ENCODE data around the gene CRYBA2.

GRCh38 chr2:219020604-219021365 lies 27.6 kb upstream of the CRYBA2 start:
- no peak for TF ChIP-seq ZFX (IDR thresholded peaks at IDR 0.05; ENCODE audit: borderline replicate concordance)
- TF ChIP-seq, protein P1, sequence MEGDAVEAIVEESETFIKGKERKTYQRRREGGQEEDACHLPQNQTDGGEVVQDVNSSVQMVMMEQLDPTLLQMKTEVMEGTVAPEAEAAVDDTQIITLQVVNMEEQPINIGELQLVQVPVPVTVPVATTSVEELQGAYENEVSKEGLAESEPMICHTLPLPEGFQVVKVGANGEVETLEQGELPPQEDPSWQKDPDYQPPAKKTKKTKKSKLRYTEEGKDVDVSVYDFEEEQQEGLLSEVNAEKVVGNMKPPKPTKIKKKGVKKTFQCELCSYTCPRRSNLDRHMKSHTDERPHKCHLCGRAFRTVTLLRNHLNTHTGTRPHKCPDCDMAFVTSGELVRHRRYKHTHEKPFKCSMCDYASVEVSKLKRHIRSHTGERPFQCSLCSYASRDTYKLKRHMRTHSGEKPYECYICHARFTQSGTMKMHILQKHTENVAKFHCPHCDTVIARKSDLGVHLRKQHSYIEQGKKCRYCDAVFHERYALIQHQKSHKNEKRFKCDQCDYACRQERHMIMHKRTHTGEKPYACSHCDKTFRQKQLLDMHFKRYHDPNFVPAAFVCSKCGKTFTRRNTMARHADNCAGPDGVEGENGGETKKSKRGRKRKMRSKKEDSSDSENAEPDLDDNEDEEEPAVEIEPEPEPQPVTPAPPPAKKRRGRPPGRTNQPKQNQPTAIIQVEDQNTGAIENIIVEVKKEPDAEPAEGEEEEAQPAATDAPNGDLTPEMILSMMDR (IDR thresholded peaks at IDR 0.05) = no peak

Measured in 22Rv1 (cell line).